CD4-positive, alpha-beta T cell treated with Interferon alpha-2 for 1 hour (primary cell): Measurements from ENCODE around the gene SBK3.
"Not testable (repeated sequence)": the region's sequence is repeated elsewhere in the genome, so short reads cannot be mapped to it uniquely, and the experiment has no call there.

Experiments
- DNase-seq, 2 donors: peaks; one replicate each; pipeline ENCODE4 v3.0.0-alpha.2; 2020 to 2022

SBK3 gene

GRCh38 chr19:55573929-55574328 lies 28.6 kb upstream of the SBK3 start:
- DNase-seq = not testable (repeated sequence)

DNA sequence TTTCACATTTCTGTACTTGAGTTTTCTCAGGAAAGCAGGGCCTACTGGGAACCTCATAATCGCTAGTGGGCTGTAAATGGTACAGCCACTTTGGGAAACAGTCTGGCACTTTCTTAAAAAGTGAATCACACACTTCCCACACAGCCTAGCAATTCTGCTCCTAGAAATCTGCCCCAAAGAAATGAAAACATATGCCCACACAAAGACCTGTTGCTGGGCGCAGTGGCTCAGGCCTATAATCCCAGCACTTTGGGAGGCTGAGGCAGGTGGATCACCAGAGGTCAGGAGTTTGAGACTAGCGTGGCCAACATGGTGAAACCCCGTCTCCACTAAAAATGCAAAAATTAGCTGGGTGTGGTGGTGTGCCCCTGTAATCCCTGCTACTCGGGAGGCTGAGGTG lies 24.1 kb upstream of the SBK3 start:
- not testable (repeated sequence) for DNase-seq

- no peak for DNase-seq
Observed at GRCh38 chr19:55567708-55568328, 22.5 kb upstream of the SBK3 start.

DNA sequence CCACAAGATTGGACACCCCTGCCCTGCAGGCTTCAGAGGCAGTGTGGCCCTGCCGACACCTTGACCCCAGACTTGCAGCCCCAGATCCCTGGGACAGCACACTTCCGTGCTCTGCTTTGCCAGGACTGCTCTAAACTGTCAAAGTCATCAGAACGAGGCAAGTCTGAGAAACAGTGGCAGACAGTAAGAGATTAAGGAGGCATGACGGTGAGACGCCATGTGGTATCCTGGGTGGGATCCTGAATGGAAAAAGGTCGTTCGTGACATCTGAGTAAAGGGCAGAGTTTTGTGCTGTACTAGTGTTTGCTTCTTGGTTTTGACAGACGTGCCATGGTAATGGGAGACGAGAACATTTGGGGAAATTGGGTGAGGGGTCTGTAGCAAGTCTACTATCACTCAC lies 21.5 kb upstream of the SBK3 start:
- DNase-seq = no peak

GRCh38 chr19:55563261-55563690 lies 17.9 kb upstream of the SBK3 start:
- no peak for DNase-seq

DNA sequence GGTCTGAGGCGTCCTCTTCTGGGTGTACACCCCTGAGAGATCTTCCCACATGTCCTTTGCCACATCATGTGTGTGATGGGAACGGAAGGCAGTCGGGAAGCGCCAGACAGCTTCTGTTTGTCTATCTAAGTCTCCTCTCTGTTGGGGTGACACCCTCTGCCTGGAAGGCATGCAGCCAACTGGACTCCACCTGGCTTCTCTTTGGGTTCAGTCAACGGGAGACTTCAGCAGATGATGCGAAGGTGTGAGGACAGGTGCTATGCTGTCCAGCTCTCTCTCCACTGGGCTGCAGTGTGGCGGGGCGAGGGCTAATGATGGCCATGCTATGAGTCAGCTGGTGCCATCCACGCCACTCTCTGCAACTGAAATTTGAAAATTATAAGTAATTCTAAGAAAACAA lies 14.3 kb upstream of the SBK3 start:
- no peak for DNase-seq

- no peak for DNase-seq
Observed at GRCh38 chr19:55554741-55555152, 9.4 kb upstream of the SBK3 start.

DNA sequence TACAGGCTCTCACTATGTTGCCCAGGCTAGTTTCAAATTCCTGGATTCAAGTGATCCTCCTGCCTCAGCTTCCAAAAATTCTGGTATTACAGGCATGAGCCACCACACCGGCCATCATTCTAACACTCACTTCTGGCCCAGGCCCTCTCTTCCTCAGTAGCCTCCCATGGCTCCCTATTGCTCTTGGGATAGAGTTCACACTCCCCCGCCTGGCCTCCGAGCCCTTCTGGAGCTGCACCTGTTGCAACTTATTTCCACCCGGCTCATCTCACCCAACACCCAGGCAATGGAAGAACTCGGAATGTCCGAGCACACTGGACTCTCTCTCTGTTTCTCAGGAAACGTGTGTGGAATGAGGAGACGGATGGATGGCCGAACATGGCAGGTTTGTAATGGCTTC lies 9.0 kb upstream of the SBK3 start:
- DNase-seq = no peak

- no peak for DNase-seq
Observed at GRCh38 chr19:55553217-55554182, 8.2 kb upstream of the SBK3 start.

GRCh38 chr19:55552620-55553019 lies 7.3 kb upstream of the SBK3 start:
- no peak for DNase-seq

- no peak for DNase-seq
Observed at GRCh38 chr19:55552206-55552605, 6.9 kb upstream of the SBK3 start.

- no peak for DNase-seq
Observed at GRCh38 chr19:55550321-55550650, 4.9 kb upstream of the SBK3 start.

DNA sequence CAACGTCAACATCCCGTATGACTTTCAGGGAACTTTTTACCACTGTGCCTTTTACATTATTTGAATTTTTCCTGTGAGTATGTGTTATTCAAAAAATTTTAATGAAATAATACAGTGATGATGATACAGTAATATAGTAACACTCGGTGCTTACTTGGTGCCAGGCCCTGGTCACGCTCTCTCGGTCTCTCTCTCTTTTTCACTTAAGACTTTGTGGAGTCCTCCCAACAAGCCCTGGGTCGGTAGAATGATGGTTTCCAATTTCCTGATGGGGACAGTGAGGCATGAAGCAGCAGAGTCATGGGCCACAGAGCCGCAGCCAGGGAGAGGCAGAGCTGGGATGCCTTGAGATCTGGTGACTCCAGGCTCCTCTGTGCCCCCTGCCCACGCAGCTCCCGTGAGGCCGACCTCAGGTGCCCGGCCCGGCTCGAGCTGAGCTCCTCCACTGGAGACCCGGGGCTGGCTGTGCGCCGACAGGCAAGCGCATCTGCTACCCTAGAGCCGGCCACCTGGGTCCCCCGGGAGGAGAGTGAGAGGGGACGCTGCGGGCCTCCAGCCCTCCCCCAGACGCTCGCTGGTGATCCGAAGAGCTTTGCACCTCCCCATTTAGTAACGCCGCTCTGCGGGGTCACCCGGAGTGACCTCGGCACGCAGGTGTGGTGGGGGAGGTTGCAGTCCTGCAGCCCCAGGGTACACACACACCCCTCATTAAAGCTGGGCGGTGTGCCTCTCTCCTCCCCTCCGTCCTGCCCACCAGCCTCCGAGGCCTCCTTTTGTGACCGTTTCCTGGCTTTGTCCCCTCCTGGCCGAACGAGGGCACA lies 4.4 kb upstream of the SBK3 start:
- DNase-seq = no peak

DNA sequence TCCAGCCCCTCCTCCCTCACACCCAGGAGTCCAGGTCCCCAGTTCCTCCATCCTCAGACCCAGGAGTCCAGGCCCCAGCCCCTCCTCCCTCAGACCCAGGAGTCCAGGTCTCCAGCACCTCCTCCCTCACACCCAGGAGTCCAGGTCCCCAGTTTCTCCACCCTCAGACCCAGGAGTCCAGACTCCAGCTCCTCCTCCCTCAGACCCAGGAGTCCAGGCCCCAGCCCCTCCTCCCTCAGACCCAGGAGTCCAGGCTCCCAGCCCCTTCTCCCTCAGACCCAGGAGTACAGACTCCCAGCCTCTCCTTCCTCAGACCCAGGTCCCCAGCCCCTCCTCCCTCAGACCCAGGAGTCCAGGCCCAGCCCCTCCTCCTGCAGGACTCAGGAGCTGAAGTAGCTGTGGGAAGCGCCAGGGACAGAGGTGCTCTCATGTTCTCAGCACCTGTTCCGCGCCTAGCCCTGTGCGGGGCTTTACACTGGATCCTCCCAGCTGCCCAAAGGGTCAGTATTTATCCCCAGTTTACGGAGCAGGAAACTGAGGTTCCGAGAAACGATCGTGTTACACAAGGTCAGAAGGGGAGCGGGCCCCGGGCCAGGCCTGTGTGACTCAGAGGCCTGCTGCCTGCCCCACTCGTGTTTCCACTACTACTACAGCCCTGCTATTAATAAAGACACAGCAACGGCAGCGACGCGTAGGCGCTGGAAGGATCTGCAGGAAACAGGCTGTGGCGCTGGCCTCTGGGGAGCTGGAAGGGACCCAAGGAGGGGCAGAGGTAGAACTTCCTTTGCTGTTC lies 1.7 kb upstream of the SBK3 start:
- DNase-seq = no peak

- no peak for DNase-seq
Observed at GRCh38 chr19:55546011-55546410, 668 bp upstream of the SBK3 start.

DNA sequence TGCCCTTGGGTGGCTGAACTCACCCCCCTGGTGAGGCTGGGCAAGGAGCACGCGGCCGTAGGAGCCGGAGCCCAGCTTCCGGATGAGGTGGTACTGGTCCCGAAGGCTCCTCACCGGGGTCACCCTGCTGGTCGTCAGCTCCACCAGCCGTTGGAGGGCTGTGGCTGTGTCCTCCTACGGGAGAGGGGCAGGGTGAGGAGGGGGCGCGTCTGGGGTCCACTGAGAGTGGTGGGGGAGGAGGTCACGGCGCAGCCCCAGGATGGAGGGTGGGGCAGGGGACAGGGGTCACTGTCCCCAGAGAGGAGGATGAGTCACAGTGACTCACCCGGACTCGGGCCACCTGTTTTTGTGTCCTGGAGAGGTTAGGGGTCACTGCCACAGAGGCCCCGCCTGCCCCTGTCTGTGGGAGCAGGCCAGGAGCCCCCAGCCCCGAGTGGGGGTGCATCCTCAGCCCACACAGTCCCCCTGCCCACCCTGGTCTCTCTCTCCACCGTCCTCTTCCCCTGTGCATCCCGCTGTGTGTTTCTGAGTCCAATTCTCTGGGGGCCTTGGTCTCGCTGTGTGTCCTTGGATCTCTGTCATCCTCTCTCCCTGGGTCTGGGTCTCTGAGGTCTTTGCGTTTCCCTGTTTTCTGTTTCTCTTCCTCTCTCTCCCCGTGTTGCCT lies 435 bp downstream of the SBK3 start:
- no peak for DNase-seq

GRCh38 chr19:55544014-55544413 lies 1.3 kb downstream of the SBK3 start:
- no peak for DNase-seq

DNA sequence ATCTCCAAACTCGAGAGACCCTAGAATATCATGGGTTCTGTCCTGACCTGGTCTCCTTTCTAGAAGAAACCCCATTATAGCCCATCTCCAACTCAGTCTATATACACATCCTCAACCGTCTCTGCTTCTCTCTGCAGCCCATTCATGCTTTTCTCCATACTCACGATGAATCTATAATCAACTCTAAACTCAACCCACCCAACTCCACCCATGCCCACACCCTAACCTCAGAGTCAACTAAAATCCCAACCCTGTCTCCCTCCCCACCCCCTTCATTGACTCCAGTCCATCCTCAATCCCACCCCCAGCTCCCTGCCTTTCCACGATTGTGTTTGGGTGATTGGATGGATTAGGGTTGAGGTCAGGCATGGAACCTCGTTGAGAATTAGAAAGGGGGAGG lies 1.8 kb downstream of the SBK3 start:
- DNase-seq = no peak

DNA sequence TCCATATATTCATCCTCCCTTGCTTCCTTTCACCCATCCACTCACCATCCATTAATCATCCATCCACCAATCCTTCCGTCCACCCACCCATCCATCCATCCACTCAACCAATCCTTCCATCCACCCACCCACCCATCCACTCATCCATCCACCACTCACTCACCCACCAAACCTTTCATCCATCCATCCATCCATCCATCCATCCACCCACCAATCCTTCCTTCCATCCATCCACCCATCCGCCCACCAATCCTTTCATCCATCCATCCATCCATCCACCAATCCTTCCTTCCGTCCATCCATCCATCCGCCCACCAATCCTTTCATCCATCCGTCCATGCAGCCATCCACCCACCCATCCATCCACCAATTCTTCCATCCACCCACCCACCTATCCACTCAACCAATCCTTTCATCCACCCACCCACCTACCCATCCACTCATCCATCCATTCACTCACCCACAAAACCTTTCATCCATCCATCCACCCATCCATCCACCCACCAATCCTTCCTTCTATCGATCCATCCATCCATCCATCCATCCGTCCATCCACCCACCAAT lies 3.0 kb downstream of the SBK3 start:
- no peak for DNase-seq

DNA sequence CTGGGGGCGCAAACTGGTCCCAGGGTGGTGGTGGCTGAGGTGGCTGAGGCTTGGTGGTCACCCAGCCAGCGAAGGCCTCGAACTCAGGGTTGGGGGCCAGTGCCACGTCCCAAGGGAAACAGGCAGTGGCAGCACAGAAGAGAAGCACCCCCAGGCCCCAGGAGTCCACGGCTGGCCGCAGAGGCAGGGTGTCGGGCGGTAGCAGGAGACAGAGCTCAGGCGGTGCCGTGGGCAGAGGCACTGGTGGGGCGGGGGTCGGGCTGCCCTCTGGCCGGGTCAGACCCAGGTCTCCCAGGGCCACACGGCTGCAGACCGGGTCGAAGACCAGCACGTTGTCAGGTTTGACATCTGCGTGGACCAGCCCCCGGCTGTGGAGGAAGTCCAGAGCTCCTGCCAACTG lies 4.3 kb downstream of the SBK3 start:
- no peak for DNase-seq

- DNase-seq = no peak
Observed at GRCh38 chr19:55540619-55541018, 4.7 kb downstream of the SBK3 start.
